K562 (cell line): ENCODE data around the gene MARCHF9. TPM values are rescaled to one million over a fixed set of nuclear protein-coding genes. Genes with fewer than 3 reads are reported as not detected.

ENCODE experiments used
- CCNT2 ChIP-seq: IDR thresholded peaks from 2 replicates; pipeline ENCODE4 v1.6.1; 2011; ENCODE audit warnings: borderline replicate concordance, low read depth, mild to moderate bottlenecking, moderate library complexity, mixed read lengths, low read length; ENCODE audit not compliant: insufficient read length; ENCODE audit errors: extremely low read depth
- HDAC8 ChIP-seq: fragments of 450-650 bp; IDR thresholded peaks from 2 replicates; pipeline ENCODE4 v1.6.1; 2016; ENCODE audit warnings: mild to moderate bottlenecking, missing genetic modification characterization, moderate library complexity, missing compliant biosample characterization
- KLF1 ChIP-seq: fragments of 450-650 bp; IDR thresholded peaks from 2 replicates; pipeline ENCODE4 v1.6.1; 2016; ENCODE audit warnings: missing genetic modification characterization, missing compliant biosample characterization
- MAFK ChIP-seq: IDR thresholded peaks from 2 replicates; pipeline ENCODE4 v1.6.1; 2011; ENCODE audit warnings: low read length, improper control_type of control experiment
- MIER1 ChIP-seq: fragments of 450-650 bp; IDR thresholded peaks from 2 replicates; pipeline ENCODE4 v1.6.1; 2016; ENCODE audit warnings: antibody characterized with exemption, mild to moderate bottlenecking, low read depth
- MTA3 ChIP-seq: fragments of 450-650 bp; formaldehyde crosslinking; IDR thresholded peaks from 2 replicates; pipeline ENCODE4 v1.6.1; 2017; ENCODE audit warnings: mild to moderate bottlenecking, borderline replicate concordance
- PHF8 ChIP-seq: fragments of 200-600 bp; sonication (generic); IDR thresholded peaks from 2 replicates; pipeline ENCODE4 v1.6.1; 2012; ENCODE audit warnings: mixed run types, mild to moderate bottlenecking, inconsistent platforms, low read length, moderate library complexity, borderline replicate concordance
- RB1 ChIP-seq: fragments of 450-650 bp; IDR thresholded peaks from 2 replicates; pipeline ENCODE4 v1.6.1; 2017; ENCODE audit warnings: low read depth, mild to moderate bottlenecking
- STAT5B ChIP-seq: fragments of 250-450 bp; sonication (Bioruptor Pico); IDR thresholded peaks from 2 replicates; pipeline ENCODE4 v1.8.0; 2021; ENCODE audit warnings: mild to moderate bottlenecking, inconsistent platforms
- XRCC4 ChIP-seq: IDR thresholded peaks from one replicate; pipeline ENCODE4 v1.6.1; 2011; ENCODE audit not compliant: insufficient read depth, insufficient read length; ENCODE audit errors: extremely low read depth
- ZNF785 ChIP-seq: fragments of 250-450 bp; sonication (Bioruptor Pico); IDR thresholded peaks from 2 replicates; pipeline ENCODE4 v1.4.0; 2020; ENCODE audit warnings: mild to moderate bottlenecking
- polyA plus RNA-seq, 8 experiments: library from polyadenylated mRNA; depleted of rRNA in 4 of 8; stranded (reverse) in 5 of 8; unstranded in 3 of 8; fragments of >200 nt; fragmentation: Nextera tagmentation in 2 of 8; fragmentation: Illumina TruSeq in 1 of 8; extraction: Ambion mirVana in 2 of 8; extraction: Trizol in 1 of 8; gene quantifications; 2 replicates each; pipeline versions ENCODE4 v1.2.1 to v1.2.3, GENCODE V29; 2011 to 2014; ENCODE audit warnings: inconsistent platforms in 1 of 8, missing spikeins in 1 of 8
- total RNA-seq, 7 experiments: library from RNA; depleted of rRNA in 6 of 7; stranded (reverse); fragments of >200 nt in 6 of 7; fragmentation: Illumina TruSeq in 2 of 7; extraction: Trizol in 2 of 7; gene quantifications; 2 replicates each; pipeline versions ENCODE4 v1.2.1 to v1.2.3, GENCODE V29; 2011 to 2021; ENCODE audit warnings: low replicate concordance in 1 of 7
- TF ChIP-seq, protein P1 (sequence below): fragments of 200-800 bp; sonication (Bioruptor generic); IDR thresholded peaks from 2 replicates; pipeline ENCODE4 v1.6.1; 2017; ENCODE audit warnings: missing genetic modification characterization, missing compliant biosample characterization
- TF ChIP-seq, protein P2 (sequence below), 2 experiments: fragments of 450-650 bp in 1 of 2; sonication (generic) in 1 of 2; formaldehyde crosslinking; conservative IDR thresholded peaks; 2 replicates each; pipeline versions ENCODE4 v1.4.0 to v1.8.1; 2020 to 2022; ENCODE audit warnings: mild to moderate bottlenecking in 1 of 2, missing genetic modification reagents in 1 of 2
- TF ChIP-seq, protein P3 (sequence below): fragments of 250-450 bp; sonication (Bioruptor Pico); IDR thresholded peaks from 2 replicates; pipeline ENCODE4 v1.6.1; 2021; ENCODE audit warnings: mild to moderate bottlenecking
- TF ChIP-seq, protein P4 (sequence below): fragments of 250-450 bp; sonication (Bioruptor Pico); IDR thresholded peaks from 2 replicates; pipeline ENCODE4 v1.4.0; 2020
- TF ChIP-seq, protein P5 (sequence below): sonication (generic); formaldehyde crosslinking; IDR thresholded peaks from 2 replicates; pipeline ENCODE4 v1.8.0; 2023; ENCODE audit warnings: missing genetic modification reagents, mild to moderate bottlenecking, borderline replicate concordance

Gene MARCHF9
- total and polyA plus RNA-seq, 9 of the 15 experiments (the other 6 are each of a cell fraction or from before 2014, with no cell fraction given) = 0.80 to 12.4 (median 6.2) TPM

DNA sequence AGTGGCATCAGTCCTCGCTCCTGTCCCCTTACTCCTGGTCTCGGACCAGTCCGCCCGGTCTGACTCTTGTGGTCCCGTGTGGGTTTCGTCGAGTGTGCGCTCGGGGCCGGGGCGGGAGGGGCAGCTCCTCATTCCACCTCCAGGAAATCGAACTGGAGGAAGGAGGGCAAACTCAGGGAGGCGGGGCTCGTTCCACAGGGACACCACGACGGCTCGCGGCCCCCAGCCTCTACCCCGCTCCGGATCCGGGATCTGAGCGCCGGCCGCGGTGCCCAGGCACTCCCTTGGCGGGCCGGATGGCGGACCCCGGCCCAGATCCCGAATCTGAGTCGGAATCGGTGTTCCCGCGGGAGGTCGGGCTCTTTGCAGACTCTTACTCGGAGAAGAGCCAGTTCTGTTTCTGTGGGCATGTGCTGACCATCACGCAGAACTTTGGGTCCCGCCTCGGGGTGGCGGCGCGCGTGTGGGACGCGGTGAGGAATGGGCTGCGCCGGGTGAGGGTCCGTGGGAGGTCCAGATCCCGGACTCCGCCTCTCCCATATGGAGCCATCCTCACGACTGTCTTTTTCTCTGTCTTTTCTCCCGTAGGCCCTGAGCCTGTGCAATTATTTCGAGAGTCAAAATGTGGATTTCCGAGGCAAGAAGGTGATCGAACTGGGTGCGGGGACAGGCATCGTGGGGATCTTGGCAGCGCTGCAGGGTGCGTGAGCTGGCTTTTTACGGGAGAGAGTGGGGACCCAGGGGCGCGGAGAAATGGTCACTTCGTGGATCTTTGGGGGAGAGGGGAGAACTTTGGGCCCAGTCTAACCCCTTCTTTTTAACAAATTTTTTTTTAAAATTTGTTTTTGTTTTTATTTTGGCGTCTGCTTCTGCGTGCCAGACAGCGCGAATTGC, 17.8 kb downstream of the MARCHF9 start, which contains the start of gene EEF1AKMT3 (continued):
- TF ChIP-seq, protein P1, sequence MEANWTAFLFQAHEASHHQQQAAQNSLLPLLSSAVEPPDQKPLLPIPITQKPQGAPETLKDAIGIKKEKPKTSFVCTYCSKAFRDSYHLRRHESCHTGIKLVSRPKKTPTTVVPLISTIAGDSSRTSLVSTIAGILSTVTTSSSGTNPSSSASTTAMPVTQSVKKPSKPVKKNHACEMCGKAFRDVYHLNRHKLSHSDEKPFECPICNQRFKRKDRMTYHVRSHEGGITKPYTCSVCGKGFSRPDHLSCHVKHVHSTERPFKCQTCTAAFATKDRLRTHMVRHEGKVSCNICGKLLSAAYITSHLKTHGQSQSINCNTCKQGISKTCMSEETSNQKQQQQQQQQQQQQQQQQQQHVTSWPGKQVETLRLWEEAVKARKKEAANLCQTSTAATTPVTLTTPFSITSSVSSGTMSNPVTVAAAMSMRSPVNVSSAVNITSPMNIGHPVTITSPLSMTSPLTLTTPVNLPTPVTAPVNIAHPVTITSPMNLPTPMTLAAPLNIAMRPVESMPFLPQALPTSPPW (CRISPR knock-in tag) = peak; percentile 73
- TF ChIP-seq MTA3 (0 out of 2 replicates have a peak, but pooled peaks have one; percentile 14), XRCC4 (no peak), KLF1 (tag) (no peak), CCNT2 (no peak), ZNF785 (no peak), HDAC8 (no peak), MAFK (no peak), PHF8 (peak; percentile 18; the same call in 1 of the 2 replicates), STAT5B (CRISPR knock-in tag) (no peak), RB1 (0 out of 2 replicates have a peak, but pooled peaks have one; percentile 7), MIER1 (no peak)
- TF ChIP-seq, protein P2, sequence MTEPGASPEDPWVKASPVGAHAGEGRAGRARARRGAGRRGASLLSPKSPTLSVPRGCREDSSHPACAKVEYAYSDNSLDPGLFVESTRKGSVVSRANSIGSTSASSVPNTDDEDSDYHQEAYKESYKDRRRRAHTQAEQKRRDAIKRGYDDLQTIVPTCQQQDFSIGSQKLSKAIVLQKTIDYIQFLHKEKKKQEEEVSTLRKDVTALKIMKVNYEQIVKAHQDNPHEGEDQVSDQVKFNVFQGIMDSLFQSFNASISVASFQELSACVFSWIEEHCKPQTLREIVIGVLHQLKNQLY (CRISPR knock-in tag; conservative IDR thresholded peaks at IDR 0.05) = no peak
- TF ChIP-seq, protein P3, sequence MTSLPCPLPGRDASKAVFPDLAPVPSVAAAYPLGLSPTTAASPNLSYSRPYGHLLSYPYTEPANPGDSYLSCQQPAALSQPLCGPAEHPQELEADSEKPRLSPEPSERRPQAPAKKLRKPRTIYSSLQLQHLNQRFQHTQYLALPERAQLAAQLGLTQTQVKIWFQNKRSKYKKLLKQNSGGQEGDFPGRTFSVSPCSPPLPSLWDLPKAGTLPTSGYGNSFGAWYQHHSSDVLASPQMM (CRISPR knock-in tag) = no peak
- TF ChIP-seq, protein P4, sequence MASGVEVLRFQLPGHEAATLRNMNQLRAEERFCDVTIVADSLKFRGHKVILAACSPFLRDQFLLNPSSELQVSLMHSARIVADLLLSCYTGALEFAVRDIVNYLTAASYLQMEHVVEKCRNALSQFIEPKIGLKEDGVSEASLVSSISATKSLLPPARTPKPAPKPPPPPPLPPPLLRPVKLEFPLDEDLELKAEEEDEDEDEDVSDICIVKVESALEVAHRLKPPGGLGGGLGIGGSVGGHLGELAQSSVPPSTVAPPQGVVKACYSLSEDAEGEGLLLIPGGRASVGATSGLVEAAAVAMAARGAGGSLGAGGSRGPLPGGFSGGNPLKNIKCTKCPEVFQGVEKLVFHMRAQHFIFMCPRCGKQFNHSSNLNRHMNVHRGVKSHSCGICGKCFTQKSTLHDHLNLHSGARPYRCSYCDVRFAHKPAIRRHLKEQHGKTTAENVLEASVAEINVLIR (CRISPR knock-in tag) = no peak
- TF ChIP-seq, protein P5, sequence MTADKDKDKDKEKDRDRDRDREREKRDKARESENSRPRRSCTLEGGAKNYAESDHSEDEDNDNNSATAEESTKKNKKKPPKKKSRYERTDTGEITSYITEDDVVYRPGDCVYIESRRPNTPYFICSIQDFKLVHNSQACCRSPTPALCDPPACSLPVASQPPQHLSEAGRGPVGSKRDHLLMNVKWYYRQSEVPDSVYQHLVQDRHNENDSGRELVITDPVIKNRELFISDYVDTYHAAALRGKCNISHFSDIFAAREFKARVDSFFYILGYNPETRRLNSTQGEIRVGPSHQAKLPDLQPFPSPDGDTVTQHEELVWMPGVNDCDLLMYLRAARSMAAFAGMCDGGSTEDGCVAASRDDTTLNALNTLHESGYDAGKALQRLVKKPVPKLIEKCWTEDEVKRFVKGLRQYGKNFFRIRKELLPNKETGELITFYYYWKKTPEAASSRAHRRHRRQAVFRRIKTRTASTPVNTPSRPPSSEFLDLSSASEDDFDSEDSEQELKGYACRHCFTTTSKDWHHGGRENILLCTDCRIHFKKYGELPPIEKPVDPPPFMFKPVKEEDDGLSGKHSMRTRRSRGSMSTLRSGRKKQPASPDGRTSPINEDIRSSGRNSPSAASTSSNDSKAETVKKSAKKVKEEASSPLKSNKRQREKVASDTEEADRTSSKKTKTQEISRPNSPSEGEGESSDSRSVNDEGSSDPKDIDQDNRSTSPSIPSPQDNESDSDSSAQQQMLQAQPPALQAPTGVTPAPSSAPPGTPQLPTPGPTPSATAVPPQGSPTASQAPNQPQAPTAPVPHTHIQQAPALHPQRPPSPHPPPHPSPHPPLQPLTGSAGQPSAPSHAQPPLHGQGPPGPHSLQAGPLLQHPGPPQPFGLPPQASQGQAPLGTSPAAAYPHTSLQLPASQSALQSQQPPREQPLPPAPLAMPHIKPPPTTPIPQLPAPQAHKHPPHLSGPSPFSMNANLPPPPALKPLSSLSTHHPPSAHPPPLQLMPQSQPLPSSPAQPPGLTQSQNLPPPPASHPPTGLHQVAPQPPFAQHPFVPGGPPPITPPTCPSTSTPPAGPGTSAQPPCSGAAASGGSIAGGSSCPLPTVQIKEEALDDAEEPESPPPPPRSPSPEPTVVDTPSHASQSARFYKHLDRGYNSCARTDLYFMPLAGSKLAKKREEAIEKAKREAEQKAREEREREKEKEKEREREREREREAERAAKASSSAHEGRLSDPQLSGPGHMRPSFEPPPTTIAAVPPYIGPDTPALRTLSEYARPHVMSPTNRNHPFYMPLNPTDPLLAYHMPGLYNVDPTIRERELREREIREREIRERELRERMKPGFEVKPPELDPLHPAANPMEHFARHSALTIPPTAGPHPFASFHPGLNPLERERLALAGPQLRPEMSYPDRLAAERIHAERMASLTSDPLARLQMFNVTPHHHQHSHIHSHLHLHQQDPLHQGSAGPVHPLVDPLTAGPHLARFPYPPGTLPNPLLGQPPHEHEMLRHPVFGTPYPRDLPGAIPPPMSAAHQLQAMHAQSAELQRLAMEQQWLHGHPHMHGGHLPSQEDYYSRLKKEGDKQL (CRISPR knock-in tag) = 0 out of 2 replicates have a peak, but pooled peaks have one; percentile 48
